ENCODE results near the gene RDH16. TPM values are rescaled to one million over a fixed set of nuclear protein-coding genes. Genes with fewer than 3 reads are reported as not detected.

The RDH16 gene, protein sequence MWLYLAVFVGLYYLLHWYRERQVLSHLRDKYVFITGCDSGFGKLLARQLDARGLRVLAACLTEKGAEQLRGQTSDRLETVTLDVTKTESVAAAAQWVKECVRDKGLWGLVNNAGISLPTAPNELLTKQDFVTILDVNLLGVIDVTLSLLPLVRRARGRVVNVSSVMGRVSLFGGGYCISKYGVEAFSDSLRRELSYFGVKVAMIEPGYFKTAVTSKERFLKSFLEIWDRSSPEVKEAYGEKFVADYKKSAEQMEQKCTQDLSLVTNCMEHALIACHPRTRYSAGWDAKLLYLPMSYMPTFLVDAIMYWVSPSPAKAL
- under 0.01 TPM in 2 replicates for total RNA-seq

GRCh38 chr12:56957229-56958052 is at the start of gene RDH16:
Gene RDH16 (minus strand): TSS chr12:56957608. CDS start chr12:56957462, 146 bp downstream.

GRCh38 chr12:57005980-57006808 is 48.8 kb upstream of the RDH16 start, which contains the start of gene ZBTB39:
Gene ZBTB39 (minus strand): TSS chr12:57006546. CDS start chr12:57004917, 1,629 bp downstream.

DNA sequence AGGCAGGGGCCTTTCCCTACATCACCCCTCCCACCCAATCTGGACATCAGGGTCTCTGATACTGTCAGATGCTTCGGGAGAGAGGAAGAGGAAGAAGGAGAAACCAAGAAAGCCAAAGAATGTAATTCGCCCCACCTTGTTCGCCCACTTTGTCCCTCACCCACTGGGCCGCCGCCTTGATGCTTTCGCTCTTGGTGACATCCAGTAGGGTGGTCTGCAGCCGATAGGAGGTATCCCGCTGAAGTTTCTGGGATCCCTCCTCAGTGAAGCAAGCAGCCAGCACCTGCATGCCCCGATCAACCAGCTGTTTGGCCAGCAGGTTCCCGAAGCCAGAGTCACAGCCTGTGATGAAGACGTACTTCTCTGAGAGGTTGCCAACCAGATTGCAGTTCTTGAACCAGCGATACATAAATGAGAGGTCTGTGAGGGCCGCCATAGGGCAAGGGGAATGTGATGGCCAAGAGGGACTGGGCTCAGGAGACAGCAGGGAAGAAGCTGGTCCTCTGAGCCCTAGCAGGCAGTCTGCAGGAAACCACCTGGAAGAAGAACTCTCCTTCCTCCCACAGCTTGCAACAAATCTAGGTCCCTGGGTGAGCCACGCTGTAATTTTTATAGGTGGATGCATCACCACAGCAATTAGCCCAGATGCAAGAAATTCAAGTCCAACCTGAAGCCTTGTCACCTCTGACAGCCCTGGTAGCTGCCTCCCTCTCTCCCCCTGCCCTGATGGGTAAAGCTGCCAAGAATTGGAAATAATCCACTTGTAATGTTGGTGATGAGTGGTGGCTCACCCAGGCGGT is 23.4 kb downstream of the RDH16 start, which contains the start of gene SDR9C7:
Gene SDR9C7, minus strand, starts transcription at position 583 of the 800 bp plus-strand sequence. Its CDS starts 147 bp downstream, at position 436.

Other genes starting within 250 kb of the RDH16 start
- 1,071 and 1,180 TPM in 2 replicates for gene NACA, start 232.3 kb downstream of the RDH16 start, total RNA-seq
- 3.4 and 20.3 TPM in 2 replicates for gene PRIM1, start 205.3 kb downstream of the RDH16 start, total RNA-seq
- gene HSD17B6, start 194.3 kb downstream of the RDH16 start, total RNA-seq, result 1.3 and 3.1 TPM in 2 replicates
- not detected in 2 replicates for gene SDR9C7, start 23.2 kb downstream of the RDH16 start, total RNA-seq
- 2.5 and 3.8 TPM in 2 replicates for gene ZBTB39, start 48.9 kb upstream of the RDH16 start, total RNA-seq
- gene TAC3, start 58.9 kb upstream of the RDH16 start, total RNA-seq, result 2.8 TPM in 1 of 2 replicates, not detected in the other
- gene MYO1A, start 92.5 kb upstream of the RDH16 start, total RNA-seq, result under 0.01 TPM in 1 of 2 replicates, not detected in the other
- gene NEMP1, start 121.2 kb upstream of the RDH16 start, total RNA-seq, result 4.8 and 13.2 TPM in 2 replicates
- gene NAB2, start 131.5 kb upstream of the RDH16 start, total RNA-seq, result 49.6 and 63.6 TPM in 2 replicates
- gene STAT6, start 153.8 kb upstream of the RDH16 start, total RNA-seq, result 56.0 and 58.1 TPM in 2 replicates
- gene LRP1, start 170.9 kb upstream of the RDH16 start, total RNA-seq, result 202 and 326 TPM in 2 replicates
- 0.19 TPM in 1 of 2 replicates, not detected in the other for gene LRP1-AS, start 190.0 kb upstream of the RDH16 start, total RNA-seq

Measured in regular cardiac myocyte (primary cell).